Stimulated activated CD4-positive, alpha-beta T cell treated with anti-CD3 and anti-CD28 coated beads, Interleukin-12 subunit alpha, Interleukin-12 subunit beta, amount 100 ng/mL, for 24 hours (primary cell): Measurements from ENCODE around the gene SYNGR3.

Experiments
- DNase-seq, 2 experiments: peaks; one replicate each; pipeline ENCODE4 v3.0.0-alpha.2; 2020; ENCODE audit warnings: low read depth in 2 of 2

Gene SYNGR3

GRCh38 chr16:2040787-2041522, 51.2 kb downstream of the SYNGR3 start:
- DNase-seq = no peak

- DNase-seq = no peak
These were observed 52.6 kb downstream of the SYNGR3 start for GRCh38 chr16:2042171-2042985.

GRCh38 chr16:2042986-2043666, 53.4 kb downstream of the SYNGR3 start:
- DNase-seq = no peak
